ENCODE results near the gene DNER. TPM values are rescaled to one million over a fixed set of nuclear protein-coding genes. Genes with fewer than 3 reads are reported as not detected.
A peak's percentile ranks its signal among the peaks of the same experiment; 100 is the strongest.
"Not testable (repeated sequence)": the region's sequence is repeated elsewhere in the genome, so short reads cannot be mapped to it uniquely, and the experiment has no call there.

DNER gene
- 7.5 TPM for polyA plus RNA-seq
- long read RNA-seq, donor 1 = 0 reads
- long read RNA-seq, donor 2, partial matches to known transcripts = 0 of 2 reads
- long read RNA-seq, donor 2, other reads (novel, unspliced or antisense) = 0 of 2 reads
- long read RNA-seq, donor 3 = 0 reads
- long read RNA-seq, donor 4 = 0 reads
- long read RNA-seq, donor 5, partial matches to known transcripts = 0 of 2 reads
- long read RNA-seq, donor 5, other reads (novel, unspliced or antisense) = 0 of 2 reads
- long read RNA-seq, donor 6, partial matches to known transcripts = 0 of 2 reads
- long read RNA-seq, donor 6, other reads (novel, unspliced or antisense) = 0 of 2 reads
- long read RNA-seq, donor 7, partial matches to known transcripts = 0 of 2 reads
- long read RNA-seq, donor 7, other reads (novel, unspliced or antisense) = 0 of 2 reads
- long read RNA-seq, donor 8, partial matches to known transcripts = 0 of 1 reads
- long read RNA-seq, donor 8, other reads (novel, unspliced or antisense) = 0 of 1 reads
- long read RNA-seq, donor 9, partial matches to known transcripts = 0 of 2 reads
- long read RNA-seq, donor 9, other reads (novel, unspliced or antisense) = 0 of 2 reads
- long read RNA-seq, donor 10, partial matches to known transcripts = 0 of 1 reads
- long read RNA-seq, donor 10, other reads (novel, unspliced or antisense) = 0 of 1 reads
- long read RNA-seq, donor 11, partial matches to known transcripts = 0 of 1 reads
- long read RNA-seq, donor 11, other reads (novel, unspliced or antisense) = 0 of 1 reads

GRCh38 chr2:229714080-229714735, at the start of gene DNER:
Gene DNER, minus strand, starts transcription at chr2:229714555. Its CDS starts 132 bp downstream, at chr2:229714423.
- H3K4me3 ChIP-seq (ENCODE audit: low read length) = peak within 1 kb of the TSS; percentile 13
- H3K4me1 ChIP-seq (ENCODE audit: control insufficient read depth, insufficient read depth, low read length) = peaks cover 4% of the 10 kb centered on the region
- WGBS (ENCODE audit: insufficient coverage, low lambda C conversion rate) = no CpG with 5 or more reads among the region's 84 CpGs
- H3K36me3 ChIP-seq (ENCODE audit: control insufficient read depth, insufficient read depth, low read length) = no peaks in the 10 kb centered on the region
- H3K9me3 ChIP-seq (ENCODE audit: control insufficient read depth, low read depth, low read length) = peaks cover 11% of the 10 kb centered on the region
- H3K27ac ChIP-seq (ENCODE audit: low read length) = no peak within 1 kb of the TSS
- DNase-seq = peak in 1 of 2 donors; percentile 39
- peaks cover 68% of the 10 kb centered on the region for H3K27me3 ChIP-seq (ENCODE audit: control insufficient read depth, insufficient read depth, low read length)

- H3K27ac ChIP-seq (ENCODE audit: low read length) = no peak overlapping the region
- DNase-seq = no peak
- peaks cover 3% of the 10 kb centered on the region for H3K9me3 ChIP-seq (ENCODE audit: control insufficient read depth, low read depth, low read length)
- no peaks in the 10 kb centered on the region for H3K4me1 ChIP-seq (ENCODE audit: control insufficient read depth, insufficient read depth, low read length)
- peaks cover 31% of the 10 kb centered on the region for H3K36me3 ChIP-seq (ENCODE audit: control insufficient read depth, insufficient read depth, low read length)
- H3K4me3 ChIP-seq (ENCODE audit: low read length) = no peak overlapping the region
- no CpG with 5 or more reads among the region's 1 CpG for WGBS (ENCODE audit: insufficient coverage, low lambda C conversion rate)
- H3K27me3 ChIP-seq (ENCODE audit: control insufficient read depth, insufficient read depth, low read length) = no peaks in the 10 kb centered on the region
Measured at GRCh38 chr2:229761663-229762062, 47.3 kb upstream of the DNER start.

GRCh38 chr2:229757462-229757861, 43.1 kb upstream of the DNER start:
- H3K4me1 ChIP-seq (ENCODE audit: control insufficient read depth, insufficient read depth, low read length); H3K36me3 ChIP-seq (ENCODE audit: control insufficient read depth, insufficient read depth, low read length); H3K9me3 ChIP-seq (ENCODE audit: control insufficient read depth, low read depth, low read length); H3K27me3 ChIP-seq (ENCODE audit: control insufficient read depth, insufficient read depth, low read length); H3K27ac ChIP-seq (ENCODE audit: low read length); DNase-seq; H3K4me3 ChIP-seq (ENCODE audit: low read length): not testable (repeated sequence)
- 92% methylated on average over 4 of the region's 10 CpGs for WGBS (ENCODE audit: insufficient coverage, low lambda C conversion rate)

- WGBS (ENCODE audit: insufficient coverage, low lambda C conversion rate) = 100% methylated on average over 1 of the region's 11 CpGs
- no peaks in the 10 kb centered on the region for H3K36me3 ChIP-seq (ENCODE audit: control insufficient read depth, insufficient read depth, low read length)
- H3K27me3 ChIP-seq (ENCODE audit: control insufficient read depth, insufficient read depth, low read length) = no peaks in the 10 kb centered on the region
- no peaks in the 10 kb centered on the region for H3K4me1 ChIP-seq (ENCODE audit: control insufficient read depth, insufficient read depth, low read length)
- DNase-seq = peak in 1 of 2 donors; percentile 16
- no peak overlapping the region for H3K4me3 ChIP-seq (ENCODE audit: low read length)
- H3K27ac ChIP-seq (ENCODE audit: low read length) = no peak overlapping the region
- H3K9me3 ChIP-seq (ENCODE audit: control insufficient read depth, low read depth, low read length) = peaks cover 3% of the 10 kb centered on the region
Measured at GRCh38 chr2:229752970-229753729, 38.8 kb upstream of the DNER start.

GRCh38 chr2:229749779-229750178, 35.4 kb upstream of the DNER start:
- Histone ChIP-seq H3K9me3 (ENCODE audit: control insufficient read depth, low read depth, low read length) (no peaks in the 10 kb centered on the region), H3K27me3 (ENCODE audit: control insufficient read depth, insufficient read depth, low read length) (no peaks in the 10 kb centered on the region), H3K4me3 (ENCODE audit: low read length) (no peak overlapping the region), H3K4me1 (ENCODE audit: control insufficient read depth, insufficient read depth, low read length) (no peaks in the 10 kb centered on the region), H3K27ac (ENCODE audit: low read length) (no peak overlapping the region), H3K36me3 (ENCODE audit: control insufficient read depth, insufficient read depth, low read length) (no peaks in the 10 kb centered on the region)
- WGBS (ENCODE audit: insufficient coverage, low lambda C conversion rate) = no CpG with 5 or more reads among the region's 6 CpGs
- DNase-seq = no peak

- Histone ChIP-seq H3K4me3 (ENCODE audit: low read length) (no peak overlapping the region), H3K36me3 (ENCODE audit: control insufficient read depth, insufficient read depth, low read length) (no peaks in the 10 kb centered on the region), H3K27me3 (ENCODE audit: control insufficient read depth, insufficient read depth, low read length) (no peaks in the 10 kb centered on the region), H3K9me3 (ENCODE audit: control insufficient read depth, low read depth, low read length) (no peaks in the 10 kb centered on the region), H3K27ac (ENCODE audit: low read length) (no peak overlapping the region), H3K4me1 (ENCODE audit: control insufficient read depth, insufficient read depth, low read length) (no peaks in the 10 kb centered on the region)
- no peak for DNase-seq
- no CpG with 5 or more reads among the region's 3 CpGs for WGBS (ENCODE audit: insufficient coverage, low lambda C conversion rate)
Measured at GRCh38 chr2:229748950-229749349, 34.6 kb upstream of the DNER start.

- H3K27me3 ChIP-seq (ENCODE audit: control insufficient read depth, insufficient read depth, low read length); H3K4me1 ChIP-seq (ENCODE audit: control insufficient read depth, insufficient read depth, low read length); H3K4me3 ChIP-seq (ENCODE audit: low read length); H3K27ac ChIP-seq (ENCODE audit: low read length); H3K9me3 ChIP-seq (ENCODE audit: control insufficient read depth, low read depth, low read length); H3K36me3 ChIP-seq (ENCODE audit: control insufficient read depth, insufficient read depth, low read length); DNase-seq: not testable (repeated sequence)
- WGBS (ENCODE audit: insufficient coverage, low lambda C conversion rate) = no CpG with 5 or more reads among the region's 35 CpGs
Measured at GRCh38 chr2:229742691-229743090, 28.3 kb upstream of the DNER start.

GRCh38 chr2:229740279-229740678, 25.9 kb upstream of the DNER start:
- Histone ChIP-seq H3K36me3 (ENCODE audit: control insufficient read depth, insufficient read depth, low read length) (no peaks in the 10 kb centered on the region), H3K4me1 (ENCODE audit: control insufficient read depth, insufficient read depth, low read length) (no peaks in the 10 kb centered on the region), H3K27ac (ENCODE audit: low read length) (no peak overlapping the region), H3K9me3 (ENCODE audit: control insufficient read depth, low read depth, low read length) (peaks cover 13% of the 10 kb centered on the region), H3K27me3 (ENCODE audit: control insufficient read depth, insufficient read depth, low read length) (no peaks in the 10 kb centered on the region), H3K4me3 (ENCODE audit: low read length) (no peak overlapping the region)
- no peak for DNase-seq
- 100% methylated on average over 1 of the region's 4 CpGs for WGBS (ENCODE audit: insufficient coverage, low lambda C conversion rate)

- no peaks in the 10 kb centered on the region for H3K27me3 ChIP-seq (ENCODE audit: control insufficient read depth, insufficient read depth, low read length)
- H3K4me1 ChIP-seq (ENCODE audit: control insufficient read depth, insufficient read depth, low read length) = no peaks in the 10 kb centered on the region
- H3K27ac ChIP-seq (ENCODE audit: low read length) = no peak overlapping the region
- H3K36me3 ChIP-seq (ENCODE audit: control insufficient read depth, insufficient read depth, low read length) = no peaks in the 10 kb centered on the region
- H3K9me3 ChIP-seq (ENCODE audit: control insufficient read depth, low read depth, low read length) = peaks cover 13% of the 10 kb centered on the region
- WGBS (ENCODE audit: insufficient coverage, low lambda C conversion rate) = 100% methylated on average over 2 of the region's 3 CpGs
- DNase-seq = no peak
- no peak overlapping the region for H3K4me3 ChIP-seq (ENCODE audit: low read length)
Measured at GRCh38 chr2:229738024-229738625, 23.8 kb upstream of the DNER start.
